Chondrocyte (in vitro differentiated cells): Measurements from ENCODE around the gene SMARCD1. TPM values are rescaled to one million over a fixed set of nuclear protein-coding genes. Genes with fewer than 3 reads are reported as not detected.
"Not testable (repeated sequence)": the region's sequence is repeated elsewhere in the genome, so short reads cannot be mapped to it uniquely, and the experiment has no call there.

Experiments
- DNase-seq: peaks from one replicate; pipeline ENCODE4 v3.0.0; 2021; ENCODE audit warnings: mixed read lengths, low spot score
- H3K27ac Mint-ChIP-seq: one replicate; pipeline ENCODE4 v1.8.0; 2021; ENCODE audit warnings: mild to moderate bottlenecking, moderate library complexity, mixed read lengths; ENCODE audit not compliant: unreplicated experiment
- H3K27me3 Mint-ChIP-seq: 2 replicates; pipeline ENCODE4 v1.8.0; 2021; ENCODE audit warnings: low read depth, mixed read lengths
- H3K36me3 Mint-ChIP-seq: 2 replicates; pipeline ENCODE4 v1.8.0; 2021; ENCODE audit warnings: low read depth, mixed read lengths
- H3K4me1 Mint-ChIP-seq: 2 replicates; pipeline ENCODE4 v1.8.0; 2021; ENCODE audit warnings: low read depth, mild to moderate bottlenecking, mixed read lengths
- H3K4me3 Mint-ChIP-seq: one replicate; pipeline ENCODE4 v1.8.0; 2021; ENCODE audit warnings: mild to moderate bottlenecking, moderate library complexity, mixed read lengths; ENCODE audit not compliant: unreplicated experiment
- H3K9me3 Mint-ChIP-seq: 2 replicates; pipeline ENCODE4 v1.8.0; 2021; ENCODE audit warnings: low read depth, mixed read lengths
- total RNA-seq: library from RNA; stranded (reverse); gene quantifications from 3 replicates; pipeline ENCODE4 v1.2.1, GENCODE V29; 2021
- TF ChIP-seq, protein P1 (sequence below): fragments of 200-600 bp; sonication (generic); IDR thresholded peaks from 2 replicates; pipeline ENCODE4 v1.5.0; 2021; ENCODE audit warnings: antibody characterized with exemption, mild to moderate bottlenecking, moderate library complexity

The SMARCD1 gene
- total RNA-seq, 1 donor from 2014 or later: 55.7 TPM

DNA sequence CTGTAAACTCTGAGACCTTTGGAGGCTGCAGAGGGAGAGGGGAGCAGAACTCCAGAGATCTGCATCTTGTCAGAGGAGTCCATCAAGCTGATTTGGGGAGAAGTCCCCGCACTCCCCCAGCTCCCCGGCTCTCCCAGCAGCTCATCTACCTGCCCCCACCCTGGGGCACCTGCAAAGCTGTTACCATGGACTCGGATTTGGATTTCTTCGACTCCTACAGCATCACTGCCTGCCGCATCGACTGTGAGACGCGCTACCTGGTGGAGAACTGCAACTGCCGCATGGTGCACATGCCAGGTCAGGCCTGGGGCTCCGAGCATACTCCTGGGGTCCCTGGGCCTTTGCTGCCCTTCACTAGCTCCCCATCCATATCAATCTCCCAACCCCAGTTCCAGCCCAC, 6.9 kb upstream of the SMARCD1 start:
- Mint-ChIP-seq H3K27me3 (no peaks in the 10 kb centered on the region), H3K9me3 (no peaks in the 10 kb centered on the region), H3K4me3 (no peak overlapping the region), H3K36me3 (no peaks in the 10 kb centered on the region), H3K27ac (no peak overlapping the region), H3K4me1 (peaks cover 2% of the 10 kb centered on the region)
- no peak for DNase-seq
- TF ChIP-seq, protein P1, sequence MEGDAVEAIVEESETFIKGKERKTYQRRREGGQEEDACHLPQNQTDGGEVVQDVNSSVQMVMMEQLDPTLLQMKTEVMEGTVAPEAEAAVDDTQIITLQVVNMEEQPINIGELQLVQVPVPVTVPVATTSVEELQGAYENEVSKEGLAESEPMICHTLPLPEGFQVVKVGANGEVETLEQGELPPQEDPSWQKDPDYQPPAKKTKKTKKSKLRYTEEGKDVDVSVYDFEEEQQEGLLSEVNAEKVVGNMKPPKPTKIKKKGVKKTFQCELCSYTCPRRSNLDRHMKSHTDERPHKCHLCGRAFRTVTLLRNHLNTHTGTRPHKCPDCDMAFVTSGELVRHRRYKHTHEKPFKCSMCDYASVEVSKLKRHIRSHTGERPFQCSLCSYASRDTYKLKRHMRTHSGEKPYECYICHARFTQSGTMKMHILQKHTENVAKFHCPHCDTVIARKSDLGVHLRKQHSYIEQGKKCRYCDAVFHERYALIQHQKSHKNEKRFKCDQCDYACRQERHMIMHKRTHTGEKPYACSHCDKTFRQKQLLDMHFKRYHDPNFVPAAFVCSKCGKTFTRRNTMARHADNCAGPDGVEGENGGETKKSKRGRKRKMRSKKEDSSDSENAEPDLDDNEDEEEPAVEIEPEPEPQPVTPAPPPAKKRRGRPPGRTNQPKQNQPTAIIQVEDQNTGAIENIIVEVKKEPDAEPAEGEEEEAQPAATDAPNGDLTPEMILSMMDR: no peak

DNA sequence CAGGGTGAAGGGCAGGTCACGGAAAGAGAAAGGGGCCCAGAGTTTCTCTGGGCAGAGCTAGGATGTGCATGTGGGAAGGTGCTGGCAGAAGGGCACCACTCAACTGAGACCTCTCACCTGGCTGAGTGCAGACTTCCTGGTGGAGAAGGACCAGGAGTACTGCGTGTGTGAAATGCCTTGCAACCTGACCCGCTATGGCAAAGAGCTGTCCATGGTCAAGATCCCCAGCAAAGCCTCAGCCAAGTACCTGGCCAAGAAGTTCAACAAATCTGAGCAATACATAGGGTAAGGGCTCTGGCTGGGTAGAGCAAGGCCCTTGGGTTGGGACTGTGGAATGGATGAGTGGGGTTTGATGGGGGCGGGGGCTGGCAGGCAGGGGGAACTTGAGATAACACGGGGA, 5.4 kb upstream of the SMARCD1 start:
- no peaks in the 10 kb centered on the region for H3K27me3 Mint-ChIP-seq
- peaks cover 9% of the 10 kb centered on the region for H3K4me1 Mint-ChIP-seq
- H3K36me3 Mint-ChIP-seq: no peaks in the 10 kb centered on the region
- no peaks in the 10 kb centered on the region for H3K9me3 Mint-ChIP-seq
- TF ChIP-seq, protein P1: no peak
- no peak overlapping the region for H3K27ac Mint-ChIP-seq
- peak; percentile 40 for DNase-seq
- H3K4me3 Mint-ChIP-seq: no peak overlapping the region

DNA sequence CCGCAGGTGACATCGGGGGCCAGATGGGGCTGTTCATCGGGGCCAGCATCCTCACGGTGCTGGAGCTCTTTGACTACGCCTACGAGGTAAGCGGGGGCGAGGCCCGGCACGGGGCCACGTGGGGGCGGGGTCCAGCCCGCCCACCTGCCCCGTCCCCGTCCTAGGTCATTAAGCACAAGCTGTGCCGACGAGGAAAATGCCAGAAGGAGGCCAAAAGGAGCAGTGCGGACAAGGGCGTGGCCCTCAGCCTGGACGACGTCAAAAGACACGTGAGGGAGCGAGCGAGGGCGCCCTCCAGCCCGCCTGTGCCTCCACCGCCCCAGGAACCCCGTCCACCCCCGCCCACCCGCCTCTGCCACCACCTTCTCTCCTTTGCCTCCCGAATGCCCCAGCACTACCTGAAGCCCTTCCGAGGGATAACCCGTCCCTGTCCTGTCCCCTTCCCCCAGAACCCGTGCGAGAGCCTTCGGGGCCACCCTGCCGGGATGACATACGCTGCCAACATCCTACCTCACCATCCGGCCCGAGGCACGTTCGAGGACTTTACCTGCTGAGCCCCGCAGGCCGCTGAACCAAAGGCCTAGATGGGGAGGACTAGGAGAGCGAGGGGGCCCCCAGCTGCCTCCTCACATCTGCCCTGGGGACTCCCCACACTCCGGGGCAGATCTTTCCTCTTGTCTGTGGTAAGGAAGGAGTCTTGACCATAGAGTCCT, 3.9 kb upstream of the SMARCD1 start:
- peak; percentile 87 for DNase-seq
- TF ChIP-seq, protein P1: no peak
- Mint-ChIP-seq H3K9me3 (no peaks in the 10 kb centered on the region), H3K27me3 (no peaks in the 10 kb centered on the region), H3K4me1 (peaks cover 17% of the 10 kb centered on the region), H3K4me3 (no peak overlapping the region), H3K36me3 (no peaks in the 10 kb centered on the region), H3K27ac (no peak overlapping the region)

DNA sequence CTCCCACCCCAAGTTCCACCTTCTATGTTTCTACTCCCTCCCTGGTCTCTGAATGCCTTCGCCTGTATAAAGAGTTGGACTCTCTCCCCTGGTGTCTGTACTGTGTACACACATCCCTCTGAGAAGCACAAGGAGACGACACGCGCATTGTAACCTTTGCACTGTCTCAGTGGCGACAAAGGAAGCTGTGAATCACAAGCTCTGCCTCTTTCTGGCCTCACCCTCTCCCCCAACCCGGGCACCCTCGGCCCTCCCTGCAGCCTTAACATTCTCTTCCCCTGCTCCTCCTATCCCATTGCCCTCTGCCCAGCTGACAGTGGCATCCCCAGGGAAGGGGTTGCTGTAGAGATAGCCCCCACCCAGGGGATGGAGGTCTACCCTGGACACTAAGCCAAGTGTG, 2.5 kb upstream of the SMARCD1 start:
- Mint-ChIP-seq H3K4me1 (peaks cover 31% of the 10 kb centered on the region), H3K27ac (peak overlapping the region; percentile 45), H3K27me3 (no peaks in the 10 kb centered on the region), H3K4me3 (no peak overlapping the region), H3K9me3 (no peaks in the 10 kb centered on the region), H3K36me3 (peaks cover 5% of the 10 kb centered on the region)
- TF ChIP-seq, protein P1: no peak
- peak; percentile 46 for DNase-seq

- TF ChIP-seq, protein P1: no peak
- Mint-ChIP-seq H3K4me3 (peak overlapping the region; percentile 54), H3K27ac (peak overlapping the region; percentile 75), H3K9me3 (no peaks in the 10 kb centered on the region), H3K4me1 (peaks cover 37% of the 10 kb centered on the region), H3K36me3 (peaks cover 5% of the 10 kb centered on the region), H3K27me3 (no peaks in the 10 kb centered on the region)
- DNase-seq: no peak
Observed at GRCh38 chr12:50083301-50083700, 1.8 kb upstream of the SMARCD1 start.

DNA sequence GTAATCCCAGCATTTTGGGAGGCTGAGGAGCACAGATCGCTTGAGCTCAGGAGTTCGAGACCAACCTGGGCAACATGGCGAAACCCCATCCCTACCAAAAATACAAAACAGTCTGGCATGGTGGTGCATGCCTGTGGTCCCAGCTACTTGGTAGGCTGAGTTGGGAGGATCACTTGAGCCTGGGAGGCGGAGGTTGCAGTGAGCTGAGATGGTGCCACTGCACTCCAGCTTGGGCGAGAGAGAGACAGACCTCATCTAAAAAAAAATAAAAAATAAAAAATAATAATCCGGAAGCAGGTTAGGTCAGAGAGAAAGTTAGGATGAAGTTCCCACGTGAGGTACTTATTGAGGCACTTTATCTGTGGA, 750 bp upstream of the SMARCD1 start:
- H3K9me3 Mint-ChIP-seq, DNase-seq, H3K27me3 Mint-ChIP-seq: not testable (repeated sequence)
- Mint-ChIP-seq H3K4me1 (peaks cover 46% of the 10 kb centered on the region), H3K36me3 (peaks cover 13% of the 10 kb centered on the region), H3K4me3 (peak overlapping the region; percentile 82), H3K27ac (peak overlapping the region; percentile 94)
